ENCODE data around the gene KIAA2012.

- TF ChIP-seq TAF1 (IDR thresholded peaks at IDR 0.05; ENCODE audit: borderline replicate concordance, low read depth, low read length) = no peak
- no peak for TF ChIP-seq POLR2A (IDR thresholded peaks at IDR 0.05; ENCODE audit: low read depth, low read length)
Measured at GRCh38 chr2:202060218-202060617, 12.8 kb upstream of the KIAA2012 start.

Measured in GM12892 (cell line).